NCI-H1694 treated with DMSO at 0.1 percent for 48 hours (cell line): Measurements from ENCODE around the gene ZHX3.
A peak's percentile ranks its signal among the peaks of the same experiment; 100 is the strongest.

Source experiments
- DNase-seq: peaks from one replicate; lab custom pipeline; 2025; lab: John Stamatoyannopoulos, UW

Gene ZHX3

GRCh38 chr20:41355192-41355591 is 37.7 kb upstream of the ZHX3 start:
- DNase-seq, result no peak

- no peak for DNase-seq
Observed at GRCh38 chr20:41353530-41353929, 36.0 kb upstream of the ZHX3 start.

GRCh38 chr20:41352666-41353065 is 35.1 kb upstream of the ZHX3 start:
- no peak for DNase-seq

GRCh38 chr20:41352106-41352505 is 34.6 kb upstream of the ZHX3 start:
- no peak for DNase-seq

- no peak for DNase-seq
Observed at GRCh38 chr20:41350408-41350962, 33.0 kb upstream of the ZHX3 start.

GRCh38 chr20:41349943-41350342 is 32.4 kb upstream of the ZHX3 start:
- DNase-seq, result no peak

GRCh38 chr20:41349266-41349665 is 31.7 kb upstream of the ZHX3 start:
- no peak for DNase-seq

GRCh38 chr20:41348430-41349172 is 31.1 kb upstream of the ZHX3 start:
- no peak for DNase-seq

GRCh38 chr20:41347523-41348429 is 30.2 kb upstream of the ZHX3 start:
- DNase-seq, result no peak

GRCh38 chr20:41345729-41346067 is 28.2 kb upstream of the ZHX3 start:
- DNase-seq, result no peak

- no peak for DNase-seq
Observed at GRCh38 chr20:41344938-41345728, 27.6 kb upstream of the ZHX3 start.

GRCh38 chr20:41344477-41344876 is 26.9 kb upstream of the ZHX3 start:
- no peak for DNase-seq

- no peak for DNase-seq
Observed at GRCh38 chr20:41342474-41343464, 25.2 kb upstream of the ZHX3 start.

- DNase-seq, result no peak
Observed at GRCh38 chr20:41340327-41341055, 23.0 kb upstream of the ZHX3 start, which contains the start of gene LPIN3. Gene LPIN3, plus strand, starts transcription at chr20:41340821. Its CDS starts 4,983 bp downstream, at chr20:41345804.

GRCh38 chr20:41339957-41340326 is 22.4 kb upstream of the ZHX3 start:
- DNase-seq, result peak; percentile 22

- DNase-seq, result no peak
Observed at GRCh38 chr20:41336711-41337492, 19.4 kb upstream of the ZHX3 start.

GRCh38 chr20:41335591-41335990 is 18.1 kb upstream of the ZHX3 start:
- DNase-seq, result no peak

- DNase-seq, result no peak
Observed at GRCh38 chr20:41334443-41335421, 17.2 kb upstream of the ZHX3 start.
